Ramos (cell line): Measurements from ENCODE around the gene MIER2.

Experiments used
- in situ Hi-C: fragments of 300-500 bp; cut with MboI; formaldehyde crosslinking; loops from one replicate; pipeline ENCODE4 v1.14.3; 2022; ENCODE audit warnings: low sequenced_read_pairs; ENCODE audit not compliant: unreplicated experiment

MIER2 gene

DNA sequence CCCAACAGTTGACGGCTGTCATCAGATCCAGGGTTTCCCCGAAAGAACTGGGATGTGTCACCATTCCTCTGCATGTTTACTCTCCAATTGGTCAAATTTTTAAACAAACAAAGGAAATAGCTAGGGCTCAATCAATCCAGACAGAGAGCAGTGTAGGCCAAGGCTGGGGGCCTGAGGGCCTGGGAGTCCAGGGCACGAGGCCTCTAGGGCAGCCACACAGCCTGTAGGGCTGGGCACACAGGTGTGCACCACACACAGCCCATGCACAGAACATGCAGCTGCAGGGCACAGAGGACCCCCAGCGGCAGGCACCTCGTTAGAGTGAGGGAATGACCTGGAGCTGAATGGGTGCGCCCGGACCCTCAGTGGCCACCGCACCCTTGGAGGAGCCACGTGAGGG lies 9.5 kb downstream of the MIER2 start:
- in situ Hi-C loops: no loop called here

DNA sequence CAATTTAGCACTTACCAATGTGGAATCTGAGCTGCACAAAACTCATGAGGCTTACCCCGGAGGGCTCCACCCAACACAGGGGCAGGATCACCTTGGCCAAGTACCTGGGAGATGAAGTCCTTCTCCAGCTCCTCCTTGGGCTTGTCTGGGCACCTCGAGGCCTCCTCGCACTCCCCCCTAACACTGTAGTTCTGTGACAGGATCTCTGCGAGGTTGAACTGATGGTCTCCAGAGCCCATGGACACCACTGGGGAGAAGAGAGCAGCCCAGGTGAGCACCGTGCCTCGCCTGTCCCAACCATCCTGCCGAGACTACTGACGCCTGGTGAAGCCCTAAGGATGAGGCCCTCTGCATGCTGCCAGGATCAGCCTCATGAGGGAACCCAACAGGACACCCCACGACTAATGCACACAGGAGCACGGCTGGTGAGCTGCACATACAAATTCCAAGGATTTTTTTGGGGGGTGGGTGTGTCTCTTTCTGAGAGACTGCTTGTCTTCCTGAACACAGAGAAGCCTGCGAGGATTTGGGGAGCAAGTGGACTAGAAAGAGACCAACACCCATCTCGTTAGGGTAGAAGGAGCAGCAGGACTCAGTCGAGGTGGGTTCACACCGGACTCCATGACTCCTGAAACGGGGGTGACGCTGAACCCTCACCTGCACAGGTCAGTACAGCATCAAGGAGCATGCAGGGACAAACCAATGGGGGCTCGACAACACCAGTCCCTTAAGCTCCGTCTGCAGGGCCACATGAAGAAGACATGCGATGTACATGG lies 10.1 kb downstream of the MIER2 start:
- in situ Hi-C loops: no loop called here

DNA sequence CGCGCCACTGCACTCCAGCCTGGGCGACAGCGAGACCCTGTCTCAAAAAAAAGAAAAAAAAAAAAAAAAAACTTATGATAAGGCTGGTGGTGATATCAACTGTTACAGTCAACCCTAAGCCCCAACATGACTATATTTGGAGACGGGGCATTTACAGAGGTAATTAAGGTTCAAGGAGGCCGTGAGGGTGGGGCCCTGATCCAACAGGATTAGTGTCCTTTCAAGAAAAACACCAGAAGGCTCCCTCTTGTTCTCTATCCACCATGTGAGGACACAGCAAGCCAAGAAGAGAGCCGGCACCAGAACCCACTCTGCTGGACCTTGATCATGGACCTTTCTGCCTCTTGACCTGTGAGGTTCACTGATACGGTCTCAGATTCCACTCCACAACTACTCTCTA lies 14.1 kb downstream of the MIER2 start:
- in situ Hi-C loops: no loop called here

DNA sequence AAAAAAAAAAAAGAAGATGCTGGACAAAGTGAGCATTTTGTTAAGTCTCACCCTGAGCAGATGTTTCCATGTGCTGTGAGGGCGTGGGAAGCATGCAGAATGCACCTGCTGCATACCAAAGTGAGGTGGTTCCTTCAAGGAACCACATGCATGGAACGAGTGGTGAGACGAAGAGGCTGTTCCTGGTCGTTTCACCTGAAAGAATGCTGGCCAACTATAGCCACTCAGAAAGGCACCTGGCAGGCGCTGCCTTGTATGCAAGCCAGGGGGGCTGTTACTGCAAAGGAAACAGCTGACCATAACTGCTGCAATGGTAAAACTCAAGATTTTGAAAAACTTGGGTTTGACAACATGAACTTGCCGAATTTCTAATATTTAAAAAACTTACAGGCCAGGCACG lies 14.7 kb downstream of the MIER2 start:
- in situ Hi-C loops: no loop called here

DNA sequence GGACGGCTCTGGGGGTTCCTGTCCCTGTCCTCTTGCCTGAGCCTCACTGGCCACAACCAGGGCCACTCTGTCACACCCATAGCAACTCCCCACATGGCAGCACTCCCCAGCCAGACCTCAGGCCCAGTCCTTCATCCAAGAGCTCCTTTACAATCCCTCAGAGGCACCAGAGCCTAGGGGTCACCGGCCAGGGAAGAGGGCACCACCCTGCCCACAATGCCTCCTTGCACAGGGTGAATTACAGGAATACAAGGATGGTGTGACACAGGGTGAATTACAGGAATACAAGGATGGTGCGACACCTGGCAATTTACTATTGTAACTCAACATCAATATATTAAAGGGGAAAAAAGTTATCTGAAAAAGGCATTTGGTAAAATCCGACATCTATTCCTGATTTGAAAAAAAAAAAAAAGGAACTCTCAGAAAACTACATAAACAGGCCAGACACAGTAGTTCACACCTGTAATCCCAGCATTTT lies 16.5 kb downstream of the MIER2 start:
- in situ Hi-C loops: no loop called here

DNA sequence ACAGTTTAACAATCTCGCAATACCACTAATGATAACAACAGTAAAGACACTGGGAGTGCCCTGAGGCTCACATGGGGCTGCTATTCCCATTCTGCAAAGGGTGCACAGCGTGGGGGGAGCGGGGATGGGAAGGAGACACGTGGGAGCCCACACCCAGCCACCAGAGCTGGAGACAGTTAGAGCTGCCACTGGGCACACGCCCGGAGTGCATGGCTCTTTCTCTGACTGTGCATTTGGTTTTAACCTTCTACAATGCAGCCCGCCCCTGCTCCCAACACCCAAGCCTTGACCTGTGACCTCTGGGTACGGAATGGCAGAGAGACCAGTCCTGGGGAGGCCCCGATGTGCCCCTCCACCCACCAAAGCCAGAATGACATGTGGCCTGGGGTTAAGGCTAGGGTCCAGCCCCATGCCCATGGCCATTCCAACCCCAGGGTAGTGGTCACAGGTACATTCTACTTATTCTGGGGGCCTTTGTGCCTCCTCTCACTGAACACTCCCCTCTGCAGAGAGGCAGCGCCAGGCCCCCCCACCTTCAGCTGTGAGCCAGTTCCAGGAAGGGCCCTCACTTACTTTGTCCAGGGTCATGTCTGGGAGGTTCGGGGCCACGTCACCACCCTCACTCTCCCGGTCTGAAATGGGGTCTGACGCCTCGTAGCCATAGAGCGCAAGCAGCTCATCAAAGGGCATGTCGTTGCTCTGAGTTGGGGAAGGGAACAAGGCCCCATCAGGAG lies 17.1 kb downstream of the MIER2 start:
- in situ Hi-C loops: no loop called here

DNA sequence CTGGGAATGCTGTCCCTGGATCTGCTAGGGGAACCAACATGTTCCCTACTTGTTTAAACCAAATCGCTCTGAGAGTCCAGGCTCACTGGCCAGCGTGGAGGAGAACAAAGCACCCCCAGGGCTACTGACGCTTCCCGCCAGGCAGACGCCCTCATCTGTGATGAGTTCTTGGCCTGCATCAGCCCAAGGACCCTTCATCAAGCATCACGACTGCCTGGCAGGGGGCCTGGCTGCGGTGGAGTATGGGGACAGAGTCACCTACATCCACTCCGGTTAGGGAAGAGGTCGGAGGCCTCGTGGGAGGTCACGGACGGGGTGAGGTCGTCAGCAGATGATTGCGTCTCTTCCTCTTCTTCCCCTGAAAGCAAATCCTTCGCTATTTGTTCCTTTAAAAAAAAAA lies 17.7 kb downstream of the MIER2 start:
- in situ Hi-C loops: no loop called here

DNA sequence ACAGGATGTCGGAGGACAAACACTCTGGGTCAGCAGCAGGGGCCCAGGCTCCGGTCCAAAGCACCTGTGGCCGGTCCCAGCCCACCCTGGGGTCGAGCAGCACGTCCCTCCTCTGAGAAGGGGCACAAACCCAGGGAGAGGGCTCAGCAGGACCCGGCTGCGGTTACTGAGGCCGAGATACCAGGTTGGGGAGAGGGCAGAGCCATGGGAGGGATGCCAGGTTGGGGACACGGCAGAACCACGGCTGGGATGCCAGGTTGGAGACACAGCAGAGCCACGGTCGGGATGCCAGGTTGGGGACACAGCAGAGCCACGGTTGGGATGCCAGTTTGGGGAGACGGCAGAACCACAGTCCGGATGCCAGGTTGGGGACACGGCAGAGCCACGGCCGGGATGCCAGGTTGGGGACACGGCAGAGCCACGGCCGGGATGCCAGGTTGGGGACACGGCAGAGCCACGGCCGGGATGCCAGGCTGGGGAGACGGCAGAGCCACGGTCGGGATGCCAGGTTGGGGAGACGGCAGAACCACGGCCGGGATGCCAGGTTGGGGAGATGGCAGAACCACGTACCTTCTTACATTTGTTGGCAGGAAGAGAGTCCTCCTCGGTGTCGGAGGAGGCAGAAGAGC lies 18.5 kb downstream of the MIER2 start:
- in situ Hi-C loops: no loop called here

DNA sequence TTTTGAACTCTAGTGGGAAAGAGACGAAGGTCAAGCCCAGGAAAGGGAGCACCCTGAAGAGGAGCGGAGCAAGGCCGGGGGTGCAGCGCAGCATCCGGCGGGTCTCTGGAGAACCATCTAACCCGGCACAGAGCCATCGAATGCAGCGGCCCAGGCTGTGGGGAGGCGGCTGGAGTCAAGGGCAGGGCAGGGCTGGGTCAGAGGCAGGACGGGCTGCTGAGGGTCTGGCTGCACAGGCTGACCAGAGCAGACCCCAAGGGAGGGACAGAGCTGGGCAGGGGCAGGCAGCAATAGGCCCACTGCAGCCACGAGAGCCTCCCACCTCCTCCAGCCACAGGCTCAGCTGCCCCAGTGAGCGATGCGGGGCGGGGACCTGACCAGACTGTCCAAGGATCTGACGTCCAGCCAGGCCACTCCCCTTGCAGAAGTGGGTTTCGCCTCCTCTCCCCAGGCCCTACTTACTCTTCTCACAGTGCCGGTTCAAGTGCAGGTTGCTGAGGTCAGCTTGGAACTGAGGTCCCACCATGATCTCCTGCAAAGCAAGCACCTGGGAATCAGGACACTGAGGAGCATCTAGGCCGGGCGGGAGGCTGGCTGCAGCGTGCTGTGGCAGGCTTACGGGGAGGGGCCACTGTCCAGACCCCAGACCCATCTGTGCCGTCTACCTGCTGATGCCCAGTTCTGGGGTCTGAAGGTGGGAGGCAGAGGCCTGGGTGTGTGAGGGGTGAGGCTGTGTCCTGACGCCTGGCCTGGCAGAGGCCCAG lies 19.2 kb downstream of the MIER2 start:
- in situ Hi-C loops: no loop called here

DNA sequence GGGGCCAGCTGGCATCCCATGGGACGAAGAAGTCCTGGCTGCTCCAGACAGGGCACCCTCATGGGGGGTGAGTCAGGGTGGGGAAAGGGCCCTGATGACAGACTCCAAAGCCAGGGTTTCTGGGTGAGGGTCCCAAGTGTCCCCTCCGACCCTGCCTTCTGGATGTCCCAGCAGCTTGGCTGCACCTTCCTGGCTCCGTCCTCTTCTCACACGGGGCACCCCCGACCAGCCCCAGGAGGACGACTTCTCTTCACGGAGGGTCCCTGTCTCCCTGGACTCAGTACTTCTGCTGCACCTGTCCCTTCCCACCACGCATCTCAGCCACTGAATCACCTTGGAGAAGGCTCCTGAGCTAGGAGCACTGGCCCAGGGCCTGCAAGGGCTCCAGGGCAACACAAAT lies 19.9 kb downstream of the MIER2 start:
- in situ Hi-C loops: no loop called here

DNA sequence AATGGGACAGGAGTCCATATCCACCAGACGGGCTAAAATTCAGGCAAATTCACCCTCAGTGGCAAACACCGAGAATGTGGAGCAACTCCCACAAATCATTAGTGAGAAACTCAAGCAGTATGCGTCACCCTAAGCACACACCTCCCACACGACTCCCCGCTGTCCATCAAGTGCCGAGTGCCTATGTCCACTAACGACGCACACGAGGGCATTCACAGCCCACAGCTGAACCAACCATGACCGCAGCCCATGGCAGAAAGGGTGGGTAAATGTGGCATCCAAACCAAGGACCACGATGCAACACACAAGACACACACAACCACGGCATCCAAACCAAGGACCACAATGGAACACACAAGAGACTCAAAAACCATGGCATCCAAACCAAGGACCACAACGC lies 22.0 kb downstream of the MIER2 start:
- in situ Hi-C loops: no loop called here

DNA sequence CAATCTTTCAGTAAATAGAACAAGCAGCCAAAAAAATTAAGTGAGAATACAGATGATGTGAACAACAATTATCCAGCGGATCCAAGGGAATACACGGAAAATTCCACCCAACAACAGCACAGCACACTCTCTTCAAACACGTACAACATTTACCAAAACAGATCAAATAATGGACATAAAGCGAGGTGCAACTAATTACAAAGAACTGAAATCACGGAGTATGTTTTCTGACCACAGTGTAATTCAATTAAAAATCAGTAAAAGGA lies 26.2 kb downstream of the MIER2 start:
- in situ Hi-C loops: no loop called here

DNA sequence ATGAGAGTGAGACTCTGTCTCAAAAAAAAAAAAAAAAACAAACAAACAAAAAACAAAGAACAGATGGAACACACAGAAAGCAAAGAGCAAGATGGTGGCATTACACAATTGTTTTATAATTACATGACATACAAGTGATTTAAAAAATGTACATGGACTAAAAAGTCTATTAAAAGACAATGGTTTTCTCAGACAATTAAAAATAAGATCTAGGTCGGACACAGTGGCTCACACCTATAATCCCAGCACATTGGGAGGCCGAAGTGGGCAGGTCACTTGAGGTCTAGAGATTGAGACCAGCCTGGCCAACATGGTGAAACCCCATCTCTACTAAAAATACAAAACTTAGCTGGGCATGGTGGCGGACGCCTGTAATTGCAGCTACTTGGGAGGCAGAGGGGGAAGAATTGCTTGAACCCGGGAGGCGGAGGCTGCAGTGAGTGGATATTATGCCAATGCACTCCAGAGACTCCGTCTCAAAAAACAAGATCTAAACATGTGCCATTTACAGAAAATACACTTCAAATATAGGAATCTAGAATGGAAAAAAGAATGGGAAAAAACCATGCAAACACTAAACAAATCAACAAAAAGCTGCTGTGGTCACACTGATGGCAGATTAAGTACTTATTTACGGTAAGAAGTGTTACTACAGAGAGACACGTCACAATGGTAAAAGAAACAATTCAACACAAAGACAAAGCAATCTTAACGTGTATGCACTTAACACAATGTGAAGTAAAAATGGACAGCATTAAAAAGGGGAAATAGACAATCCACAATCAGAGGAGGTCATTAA lies 26.7 kb downstream of the MIER2 start:
- in situ Hi-C loops: no loop called here

DNA sequence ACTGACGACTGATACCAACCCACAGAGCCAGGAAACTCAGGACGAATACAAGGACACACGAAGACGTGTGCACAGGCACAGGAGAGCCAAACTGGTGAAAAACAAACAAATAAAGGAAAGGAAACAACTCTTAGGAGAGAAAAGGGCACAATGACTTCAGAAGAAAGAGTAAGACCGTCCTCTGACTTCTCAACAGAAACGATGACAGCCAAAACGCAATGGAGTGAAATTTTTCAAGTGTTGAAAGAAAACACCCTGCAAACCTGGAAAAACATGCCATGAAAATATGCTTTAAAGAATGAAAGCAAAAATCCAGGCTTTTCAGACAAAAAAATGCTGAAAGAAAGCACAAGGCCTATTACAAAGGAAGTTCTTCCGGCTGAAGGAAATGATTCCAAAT lies 28.8 kb downstream of the MIER2 start:
- in situ Hi-C loops: no loop called here

DNA sequence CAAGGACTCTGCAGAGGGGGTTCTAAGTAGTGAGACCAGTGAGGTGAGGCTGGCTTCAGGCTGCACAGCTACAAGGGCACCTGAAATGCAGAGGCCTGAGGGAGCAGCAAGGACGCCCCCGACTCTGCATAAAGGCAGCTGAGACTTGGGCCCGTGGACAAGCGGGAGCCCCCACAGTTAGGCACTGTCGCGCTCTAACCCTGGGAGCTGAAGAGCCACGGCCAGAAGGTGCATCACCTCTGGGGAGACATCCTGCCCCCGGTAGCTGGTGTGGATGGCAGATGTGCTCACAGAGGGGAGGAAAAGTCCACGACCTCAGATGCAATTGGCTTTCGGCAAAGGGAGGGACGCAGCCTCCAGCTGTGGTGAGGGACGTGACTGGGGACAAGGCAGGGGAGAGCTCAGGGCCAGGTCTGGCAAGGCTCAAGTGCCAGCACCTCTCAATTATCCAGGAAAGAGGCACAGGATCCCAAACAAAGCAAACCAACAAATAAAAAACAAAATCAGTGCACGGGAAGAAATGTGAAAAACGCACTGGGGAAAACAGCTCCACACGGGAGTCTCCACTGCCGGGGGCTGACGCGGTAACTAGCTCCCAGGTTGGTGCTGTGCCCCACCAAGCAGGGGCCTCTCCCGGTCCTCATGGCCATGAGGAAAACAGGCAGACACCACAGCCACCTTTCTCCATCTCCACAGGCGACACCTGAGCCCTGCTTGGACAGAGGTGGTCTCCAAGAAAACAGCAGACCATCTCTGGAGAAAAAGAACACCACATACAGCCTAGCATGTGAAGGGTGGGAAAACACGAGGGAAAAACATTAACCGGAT lies 30.4 kb downstream of the MIER2 start:
- in situ Hi-C loops: no loop called here

DNA sequence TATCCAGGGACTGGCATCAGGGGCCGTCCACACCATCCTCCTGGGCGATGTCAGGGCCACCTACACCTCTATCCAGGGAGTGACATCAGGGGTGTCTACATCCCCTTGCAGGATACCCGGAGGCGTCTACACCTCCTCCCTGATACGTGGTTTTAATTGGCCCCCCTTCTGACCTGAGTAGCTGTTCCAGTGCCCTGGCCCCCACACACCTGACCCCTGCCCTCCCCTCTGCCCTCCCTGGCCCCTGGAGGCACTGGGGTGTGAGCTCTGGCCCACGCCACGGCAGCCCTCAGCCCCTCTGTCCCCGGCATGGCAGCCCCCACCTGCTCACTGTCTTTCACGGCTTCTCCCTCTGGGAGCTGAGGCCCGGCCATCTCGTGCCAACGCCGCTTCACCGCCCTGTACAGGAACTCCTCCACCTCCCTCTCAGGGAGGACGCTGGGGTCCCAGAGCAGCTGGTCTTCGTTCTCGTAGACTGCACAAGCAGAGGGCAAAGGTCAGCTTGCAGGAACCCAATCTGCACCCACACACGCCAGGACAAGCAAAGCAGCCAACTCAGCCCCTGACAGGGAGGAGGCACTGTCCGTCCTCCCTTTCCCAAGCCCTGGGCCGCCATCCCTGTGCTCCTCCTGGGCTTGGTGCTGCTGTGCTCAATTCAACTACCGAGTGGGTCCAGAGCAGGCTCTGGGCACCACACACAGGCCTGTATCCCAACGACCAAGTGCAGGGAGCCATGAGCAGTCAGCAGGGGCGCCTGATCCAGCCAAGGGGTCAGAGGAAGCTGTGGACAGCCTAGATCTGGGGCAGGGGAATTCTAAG lies 31.2 kb downstream of the MIER2 start:
- in situ Hi-C loops: no loop called here

DNA sequence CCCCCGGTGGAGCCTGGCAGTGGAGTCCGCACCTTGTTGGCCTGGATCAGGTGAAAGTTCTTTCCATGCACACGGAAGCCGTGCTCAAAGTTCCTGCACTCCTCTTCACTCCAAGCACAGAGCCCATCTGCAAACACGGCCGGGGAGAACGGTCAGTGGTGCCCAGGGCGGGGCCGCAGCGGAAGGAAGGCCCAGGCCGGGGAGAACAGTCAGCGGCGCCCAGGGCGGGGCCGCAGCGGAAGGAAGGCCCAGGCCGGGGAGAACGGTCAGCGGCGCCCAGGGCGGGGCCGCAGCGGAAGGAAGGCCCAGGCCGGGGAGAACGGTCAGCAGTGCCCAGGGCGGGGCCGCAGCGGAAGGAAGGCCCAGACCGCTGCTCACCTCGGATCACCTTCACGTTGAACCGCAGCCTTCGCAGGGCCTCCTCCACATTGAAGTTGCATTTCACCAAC lies 32.8 kb downstream of the MIER2 start:
- in situ Hi-C loops: no loop called here

DNA sequence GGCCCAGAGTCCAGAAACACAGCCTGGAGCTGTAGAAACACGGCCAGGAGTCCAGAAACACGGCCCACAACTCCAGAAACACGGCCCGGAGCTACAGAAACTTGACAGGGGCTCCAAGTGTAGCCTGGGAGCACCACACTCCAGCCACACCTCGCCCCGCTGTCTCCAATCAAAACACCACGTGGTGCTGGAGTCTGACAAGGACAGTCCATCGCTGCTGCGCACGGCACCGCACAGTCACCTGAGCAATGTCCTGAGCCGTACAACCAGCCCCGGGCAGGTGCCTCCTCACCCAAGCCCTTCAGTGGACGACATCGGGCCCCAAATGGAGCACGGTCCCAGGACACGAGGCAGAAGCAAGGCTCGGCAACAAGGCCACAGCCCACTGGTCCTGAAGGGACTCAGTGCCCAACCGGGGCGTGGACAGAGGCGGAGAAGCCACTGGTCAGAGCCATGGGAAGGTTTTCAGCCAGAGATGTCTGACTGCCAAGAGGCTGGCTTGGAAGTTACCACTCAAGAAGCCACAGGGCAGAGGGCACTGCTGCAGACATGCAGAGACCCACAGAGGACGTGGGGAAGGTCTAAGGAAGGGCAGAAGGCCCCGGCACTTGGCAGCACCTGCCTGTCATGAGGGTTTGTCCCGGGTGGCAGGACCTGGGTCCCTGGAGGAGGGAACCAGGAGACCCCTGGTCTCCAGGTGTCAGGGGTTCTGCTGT lies 33.7 kb downstream of the MIER2 start:
- in situ Hi-C loops: no loop called here
